Breast epithelium (tissue), 3 donors: ENCODE data around the gene PRKACA.

Experiments used
- CTCF ChIP-seq, 3 donors: fragments of 450-650 bp; IDR thresholded peaks; one replicate each; pipeline ENCODE4 v1.5.1; 2016 to 2017; ENCODE audit warnings: antibody characterized with exemption in 3 of 3, mild to moderate bottlenecking in 3 of 3, moderate library complexity in 3 of 3
- POLR2A ChIP-seq: fragments of 450-650 bp; IDR thresholded peaks from one replicate; pipeline ENCODE4 v1.6.1; 2016; ENCODE audit warnings: antibody characterized with exemption, mild to moderate bottlenecking, moderate library complexity

GRCh38 chr19:14135985-14136508, 18.5 kb upstream of the PRKACA start:
- TF ChIP-seq CTCF (IDR thresholded peaks at IDR 0.05) (no peak), POLR2A (no peak)
